C4-2B (cell line): Measurements from ENCODE around the gene TTC23.

Source experiments
- CTCF ChIP-seq: fragments of 450-650 bp; conservative IDR thresholded peaks from 2 replicates; pipeline ENCODE4 v1.5.1; 2017; ENCODE audit warnings: mild to moderate bottlenecking
- ZFX ChIP-seq: fragments of 450-650 bp; IDR thresholded peaks from 2 replicates; pipeline ENCODE4 v1.6.1; 2017

GRCh38 chr15:99143242-99143641, 106.1 kb downstream of the TTC23 start:
- TF ChIP-seq CTCF = no peak
- TF ChIP-seq ZFX = no peak
